K562 (cell line): ENCODE measurements around the gene SDCCAG8. TPM values are rescaled to one million over a fixed set of nuclear protein-coding genes. Genes with fewer than 3 reads are reported as not detected.

Source experiments
- ATAC-seq: fragments of 200-7000 bp; cut with Tn5 transposase; 3 replicates; pipeline ENCODE4 v1.9.1; 2020; ENCODE audit warnings: moderate library complexity
- BruUV-seq: library from RNA; stranded (reverse); fragments of 400-500 nt; replicated peaks from 2 replicates; lab custom pipeline; 2021; lab: Mats Ljungman, UMichigan
- CTCF ChIA-PET: fragments of 300-600 bp; formaldehyde crosslinking; extraction: SDS; loops from one replicate; lab custom pipeline; 2021; ENCODE audit warnings: low intra/inter-chr PET ratio; lab: Yijun Ruan, JAX
- POLR2A ChIA-PET: fragments of 300-600, 350-650 bp; sonication (Branson Sonifier 250); formaldehyde crosslinking; extraction: SDS; loops from one replicate; lab custom pipeline; 2021; ENCODE audit warnings: antibody characterized with exemption, inconsistent platforms; lab: Yijun Ruan, JAX
- DNase-seq, 4 experiments: peaks; one replicate each; pipeline versions ENCODE4 v3.0.0 to v3.0.0-alpha.2; 2011 to 2018; ENCODE audit warnings: low spot score in 3 of 4, mixed read lengths in 3 of 4; ENCODE audit errors: extremely low read depth in 1 of 4
- FAIRE-seq: peaks from 2 replicates; lab custom pipeline; 2011; peaks lifted over from hg19 to GRCh38; lab: Jason Lieb, UNC
- H2AFZ ChIP-seq: 2 replicates; pipeline ENCODE4 v1.6.0; 2011; ENCODE audit warnings: low read depth, low read length, control low read depth, inconsistent platforms
- H3K27ac ChIP-seq: fragments of 200-600 bp; 3 replicates; pipeline ENCODE4 v1.8.0; 2011; ENCODE audit warnings: low read depth, mild to moderate bottlenecking, control low read depth, inconsistent platforms, low read length, moderate library complexity, mixed read lengths; ENCODE audit errors: extremely low read depth
- H3K27me3 ChIP-seq, 2 experiments: fragments of 300-600 bp in 1 of 2; 2 replicates in 1 of 2; 3 replicates in 1 of 2; pipeline versions ENCODE4 v1.6.0 to v1.8.0; 2011; ENCODE audit warnings: inconsistent platforms in 2 of 2, low read length in 2 of 2, mild to moderate bottlenecking in 1 of 2, mixed read lengths in 1 of 2, moderate library complexity in 1 of 2; ENCODE audit not compliant: control insufficient read depth in 2 of 2, insufficient read depth in 2 of 2
- H3K36me3 ChIP-seq: fragments of 300-600 bp; 3 replicates; pipeline ENCODE4 v1.8.0; 2011; ENCODE audit warnings: mild to moderate bottlenecking, low read length, inconsistent platforms; ENCODE audit not compliant: control insufficient read depth, insufficient read depth
- H3K4me1 ChIP-seq, 2 experiments: fragments of 200-600 bp in 1 of 2; replicated peaks in 1 of 2; 2 replicates in 1 of 2; 3 replicates in 1 of 2; pipeline versions ENCODE4 v1.5.1 to v1.8.0; 2011; ENCODE audit warnings: inconsistent platforms in 2 of 2, low read length in 2 of 2, mild to moderate bottlenecking in 1 of 2, mixed read lengths in 1 of 2, moderate library complexity in 1 of 2; ENCODE audit not compliant: control insufficient read depth in 2 of 2, insufficient read depth in 2 of 2
- H3K4me2 ChIP-seq: 2 replicates; pipeline ENCODE4 v1.6.1; 2011; ENCODE audit warnings: low read length, control low read depth, inconsistent platforms, mixed read lengths; ENCODE audit not compliant: insufficient read depth
- H3K4me3 ChIP-seq: fragments of 200-600 bp; sonication (generic), shearing (Covaris generic); 2 replicates; pipeline ENCODE4 v1.5.1; 2016; ENCODE audit warnings: control low read depth, inconsistent platforms
- H3K79me2 ChIP-seq: fragments of 200-600 bp; 3 replicates; pipeline ENCODE4 v1.8.0; 2011; ENCODE audit warnings: low read length, inconsistent platforms; ENCODE audit not compliant: control insufficient read depth, insufficient read depth
- H3K9ac ChIP-seq, 2 experiments: 2 replicates each; pipeline versions ENCODE4 v1.6.0 to v1.6.1; 2011; ENCODE audit warnings: low read depth in 2 of 2, low read length in 2 of 2, control low read depth in 1 of 2, inconsistent platforms in 1 of 2, mild to moderate bottlenecking in 1 of 2, mixed read lengths in 1 of 2; ENCODE audit not compliant: insufficient read depth in 1 of 2
- H3K9me1 ChIP-seq: one replicate; pipeline ENCODE4 v1.6.0; 2011; ENCODE audit warnings: inconsistent platforms, mild to moderate bottlenecking, low read length, moderate library complexity; ENCODE audit not compliant: control insufficient read depth, insufficient read depth
- H3K9me3 ChIP-seq: replicated peaks from 2 replicates; pipeline ENCODE4 v1.5.1; 2011; ENCODE audit warnings: low read depth, low read length, inconsistent platforms; ENCODE audit not compliant: control insufficient read depth, insufficient read depth
- H4K20me1 ChIP-seq: replicated peaks from 2 replicates; pipeline ENCODE4 v1.6.1; 2011; ENCODE audit warnings: low read length, inconsistent platforms, mixed read lengths; ENCODE audit not compliant: control insufficient read depth, insufficient read depth
- CHCHD3 ChIP-seq: fragments of 250-450 bp; sonication (Bioruptor Pico); IDR thresholded peaks from 2 replicates; pipeline ENCODE4 v2.1.2; 2022; ENCODE audit warnings: mild to moderate bottlenecking
- KLF1 ChIP-seq: fragments of 450-650 bp; IDR thresholded peaks from 2 replicates; pipeline ENCODE4 v1.6.1; 2016; ENCODE audit warnings: missing genetic modification characterization, missing compliant biosample characterization
- THAP7 ChIP-seq: fragments of 250-450 bp; sonication (Bioruptor Pico); IDR thresholded peaks from 2 replicates; pipeline ENCODE4 v1.5.0; 2021
- ZNF584 ChIP-seq: fragments of 200-800 bp; sonication (Bioruptor generic); IDR thresholded peaks from 2 replicates; pipeline ENCODE4 v1.6.1; 2016; ENCODE audit warnings: low read depth, mild to moderate bottlenecking, missing genetic modification characterization, missing compliant biosample characterization
- WGBS: fragments of 100-300 bp; shearing (Covaris generic); methylation state at CpG from one replicate; pipeline ENCODE4 v1.1.6; 2016; ENCODE audit warnings: low coverage, mixed read lengths; ENCODE audit not compliant: insufficient coverage; ENCODE audit errors: missing lambda C conversion rate; 5-methylcytosine and 5-hydroxymethylcytosine counted together
- in situ Hi-C: fragments of 300-500 bp; cut with MboI; formaldehyde crosslinking; loops from 4 replicates; pipeline ENCODE4 v1.15.0; 2018; ENCODE audit warnings: inconsistent platforms, mixed read lengths
- intact Hi-C: fragments of 100-400 bp; cut with micrococcal nuclease; formaldehyde crosslinking; loops from 2 replicates; pipeline ENCODE4 v1.14.2; 2022
- polyA plus RNA-seq, 8 experiments: library from polyadenylated mRNA; depleted of rRNA in 4 of 8; stranded (reverse) in 5 of 8; unstranded in 3 of 8; fragments of >200 nt; fragmentation: Nextera tagmentation in 2 of 8; fragmentation: Illumina TruSeq in 1 of 8; extraction: Ambion mirVana in 2 of 8; extraction: Trizol in 1 of 8; gene quantifications; 2 replicates each; pipeline versions ENCODE4 v1.2.1 to v1.2.3, GENCODE V29; 2011 to 2014; ENCODE audit warnings: inconsistent platforms in 1 of 8, missing spikeins in 1 of 8
- total RNA-seq, 7 experiments: library from RNA; depleted of rRNA in 6 of 7; stranded (reverse); fragments of >200 nt in 6 of 7; fragmentation: Illumina TruSeq in 2 of 7; extraction: Trizol in 2 of 7; gene quantifications; 2 replicates each; pipeline versions ENCODE4 v1.2.1 to v1.2.3, GENCODE V29; 2011 to 2021; ENCODE audit warnings: low replicate concordance in 1 of 7

The SDCCAG8 gene
- total and polyA plus RNA-seq, 9 of the 15 experiments (the other 6 are each of a cell fraction or from before 2014, with no cell fraction given), result 17.9 to 36.7 (median 25.4) TPM

GRCh38 chr1:243234978-243235647, 20.7 kb upstream of the SDCCAG8 start:
- Histone ChIP-seq H3K9me3 (peaks cover 9% of the 10 kb centered on the region), H3K4me1 (no peaks in the 10 kb centered on the region), H3K9me1 (no peaks in the 10 kb centered on the region), H3K27ac (no peak overlapping the region), H2AFZ (no peak overlapping the region), H3K36me3 (peaks cover 31% of the 10 kb centered on the region; the same call in 2 of the 3 replicates), H4K20me1 (no peaks in the 10 kb centered on the region), H3K27me3 (no peaks in the 10 kb centered on the region), H3K4me2 (no peak overlapping the region), H3K4me3 (no peak overlapping the region), H3K9ac (no peak overlapping the region), H3K79me2 (peaks cover 92% of the 10 kb centered on the region)
- ChIA-PET CTCF (no interaction called here), POLR2A (interaction anchor here (2.1 kb wide), 1 partner anchor 9 kb away, joined by 9 read pairs; no protein-coding TSS in a partner anchor)
- BruUV-seq, result no TSS peak
- no peak for TF ChIP-seq THAP7
- TF ChIP-seq CHCHD3 (CRISPR knock-in tag), result no peak
- no peak for TF ChIP-seq KLF1
- TF ChIP-seq ZNF584 (CRISPR knock-in tag), result no peak
- in situ Hi-C loops (no loop called here), intact Hi-C loops (no loop called here)
- ATAC-seq (no peak), DNase-seq (no peak), FAIRE-seq (no peak)
- WGBS, result 88% methylated on average over 4 of the region's 4 CpGs
